Measurements from ENCODE around the gene COX7A2L.

Gene COX7A2L

GRCh38 chr2:42360890-42361727 is at the start of gene COX7A2L:
TSS of gene COX7A2L (minus strand) at chr2:42361217. CDS start at chr2:42361161, 56 bp downstream.
- peak within 1 kb of the TSS; percentile 74 for H3K4me2 ChIP-seq (ENCODE audit: low read length)
- H3K27me3 ChIP-seq (ENCODE audit: insufficient read depth, low read length) = no peaks in the 10 kb centered on the region
- no peaks in the 10 kb centered on the region for H3F3A ChIP-seq (ENCODE audit: insufficient read depth, low read length)
- H3K9ac ChIP-seq (ENCODE audit: low read length) = peak within 1 kb of the TSS; percentile 87
- H3K4me1 ChIP-seq (ENCODE audit: insufficient read depth, low read length, severe bottlenecking) = peaks cover 32% of the 10 kb centered on the region
- H3K27ac ChIP-seq (ENCODE audit: low read depth, low read length, poor library complexity, severe bottlenecking) = peak within 1 kb of the TSS; percentile 90
- no peaks in the 10 kb centered on the region for H3K9me3 ChIP-seq (ENCODE audit: low read length)
- peak within 1 kb of the TSS; percentile 66 for H2AFZ ChIP-seq (ENCODE audit: low read length)
- H3K79me2 ChIP-seq (ENCODE audit: insufficient read depth, low read length) = peaks cover 46% of the 10 kb centered on the region
- peak within 1 kb of the TSS; percentile 87 for H3K4me3 ChIP-seq (ENCODE audit: low read depth, low read length, poor library complexity, severe bottlenecking)
- TF ChIP-seq EZH2 (IDR thresholded peaks at IDR 0.05; ENCODE audit: borderline replicate concordance, low read length) = no peak
- TF ChIP-seq, protein P1, sequence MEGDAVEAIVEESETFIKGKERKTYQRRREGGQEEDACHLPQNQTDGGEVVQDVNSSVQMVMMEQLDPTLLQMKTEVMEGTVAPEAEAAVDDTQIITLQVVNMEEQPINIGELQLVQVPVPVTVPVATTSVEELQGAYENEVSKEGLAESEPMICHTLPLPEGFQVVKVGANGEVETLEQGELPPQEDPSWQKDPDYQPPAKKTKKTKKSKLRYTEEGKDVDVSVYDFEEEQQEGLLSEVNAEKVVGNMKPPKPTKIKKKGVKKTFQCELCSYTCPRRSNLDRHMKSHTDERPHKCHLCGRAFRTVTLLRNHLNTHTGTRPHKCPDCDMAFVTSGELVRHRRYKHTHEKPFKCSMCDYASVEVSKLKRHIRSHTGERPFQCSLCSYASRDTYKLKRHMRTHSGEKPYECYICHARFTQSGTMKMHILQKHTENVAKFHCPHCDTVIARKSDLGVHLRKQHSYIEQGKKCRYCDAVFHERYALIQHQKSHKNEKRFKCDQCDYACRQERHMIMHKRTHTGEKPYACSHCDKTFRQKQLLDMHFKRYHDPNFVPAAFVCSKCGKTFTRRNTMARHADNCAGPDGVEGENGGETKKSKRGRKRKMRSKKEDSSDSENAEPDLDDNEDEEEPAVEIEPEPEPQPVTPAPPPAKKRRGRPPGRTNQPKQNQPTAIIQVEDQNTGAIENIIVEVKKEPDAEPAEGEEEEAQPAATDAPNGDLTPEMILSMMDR (IDR thresholded peaks at IDR 0.05; ENCODE audit: low read length) = 0 out of 2 replicates have a peak, but pooled peaks have one; percentile 11
- H4K20me1 ChIP-seq (ENCODE audit: insufficient read depth, low read length) = no peaks in the 10 kb centered on the region
- no peaks in the 10 kb centered on the region for H3K9me2 ChIP-seq (ENCODE audit: low read depth, low read length)
- peaks cover 5% of the 10 kb centered on the region; the same call in 1 of the 2 replicates for H3K36me3 ChIP-seq (ENCODE audit: insufficient read depth, low read length)

- TF ChIP-seq, protein P1 (IDR thresholded peaks at IDR 0.05; ENCODE audit: low read length) = no peak
- Histone ChIP-seq H3F3A (ENCODE audit: insufficient read depth, low read length) (no peaks in the 10 kb centered on the region), H3K79me2 (ENCODE audit: insufficient read depth, low read length) (no peaks in the 10 kb centered on the region), H3K4me3 (ENCODE audit: low read depth, low read length, poor library complexity, severe bottlenecking) (no peak overlapping the region), H2AFZ (ENCODE audit: low read length) (no peak overlapping the region), H3K27me3 (ENCODE audit: insufficient read depth, low read length) (no peaks in the 10 kb centered on the region), H3K9me2 (ENCODE audit: low read depth, low read length) (no peaks in the 10 kb centered on the region), H3K4me1 (ENCODE audit: insufficient read depth, low read length, severe bottlenecking) (no peaks in the 10 kb centered on the region), H3K36me3 (ENCODE audit: insufficient read depth, low read length) (no peaks in the 10 kb centered on the region), H3K9ac (ENCODE audit: low read length) (no peak overlapping the region), H3K4me2 (ENCODE audit: low read length) (no peak overlapping the region), H3K9me3 (ENCODE audit: low read length) (peaks cover 2% of the 10 kb centered on the region; the same call in 1 of the 2 replicates), H4K20me1 (ENCODE audit: insufficient read depth, low read length) (no peaks in the 10 kb centered on the region), H3K27ac (ENCODE audit: low read depth, low read length, poor library complexity, severe bottlenecking) (no peak overlapping the region)
Observed at GRCh38 chr2:42408009-42408408, 47.0 kb upstream of the COX7A2L start.

GRCh38 chr2:42407476-42407875 is 46.5 kb upstream of the COX7A2L start:
- H2AFZ ChIP-seq (ENCODE audit: low read length) = no peak overlapping the region
- no peak overlapping the region for H3K9ac ChIP-seq (ENCODE audit: low read length)
- 0 out of 2 replicates have a peak, but pooled peaks cover 2% of the 10 kb centered on the region for H3K9me3 ChIP-seq (ENCODE audit: low read length)
- H3K4me1 ChIP-seq (ENCODE audit: insufficient read depth, low read length, severe bottlenecking) = no peaks in the 10 kb centered on the region
- H3K9me2 ChIP-seq (ENCODE audit: low read depth, low read length) = no peaks in the 10 kb centered on the region
- no peak overlapping the region for H3K27ac ChIP-seq (ENCODE audit: low read depth, low read length, poor library complexity, severe bottlenecking)
- no peak for TF ChIP-seq EZH2 (IDR thresholded peaks at IDR 0.05; ENCODE audit: borderline replicate concordance, low read length)
- TF ChIP-seq, protein P1 (IDR thresholded peaks at IDR 0.05; ENCODE audit: low read length) = no peak
- no peaks in the 10 kb centered on the region for H3K36me3 ChIP-seq (ENCODE audit: insufficient read depth, low read length)
- no peak overlapping the region for H3K4me2 ChIP-seq (ENCODE audit: low read length)
- H3K79me2 ChIP-seq (ENCODE audit: insufficient read depth, low read length) = no peaks in the 10 kb centered on the region
- no peak overlapping the region for H3K4me3 ChIP-seq (ENCODE audit: low read depth, low read length, poor library complexity, severe bottlenecking)
- no peaks in the 10 kb centered on the region for H3K27me3 ChIP-seq (ENCODE audit: insufficient read depth, low read length)
- H4K20me1 ChIP-seq (ENCODE audit: insufficient read depth, low read length) = no peaks in the 10 kb centered on the region
- no peaks in the 10 kb centered on the region for H3F3A ChIP-seq (ENCODE audit: insufficient read depth, low read length)
